ENCODE measurements around the gene RET.

The RET gene

DNA sequence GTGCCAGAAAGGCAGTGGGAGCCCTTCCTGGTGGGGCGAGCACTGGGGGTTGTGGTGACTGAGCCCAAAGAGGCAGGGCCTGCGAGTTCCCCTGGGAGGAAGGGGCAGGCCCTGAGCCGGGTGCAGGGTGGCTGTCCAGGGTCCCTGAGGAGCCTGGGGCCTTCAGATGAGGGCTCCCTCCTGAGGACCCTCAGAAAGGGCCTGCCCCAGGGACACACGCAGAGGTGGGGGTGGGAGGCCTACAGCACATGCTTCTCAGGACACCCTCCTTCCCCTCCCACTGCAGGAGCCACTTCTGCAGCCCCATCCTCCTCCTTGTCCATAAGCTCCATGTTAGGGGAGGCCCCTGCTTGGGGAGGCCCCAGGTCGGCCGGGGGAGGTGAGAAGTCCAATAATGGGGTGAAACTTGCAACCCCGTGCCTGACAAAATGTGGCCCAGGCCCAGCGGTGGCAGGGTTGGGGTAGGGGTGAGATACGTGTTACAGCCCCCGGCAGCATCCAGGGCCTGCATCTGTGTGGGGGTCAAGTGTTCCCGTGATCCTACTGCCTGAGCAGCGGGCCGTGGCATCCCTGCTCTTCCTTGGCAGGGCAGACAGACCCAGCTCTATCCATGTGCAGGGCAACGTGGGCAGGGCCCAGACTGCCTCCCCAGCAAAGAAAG is 31.8 kb upstream of the RET start:
- DNase-seq, result no peak

DNA sequence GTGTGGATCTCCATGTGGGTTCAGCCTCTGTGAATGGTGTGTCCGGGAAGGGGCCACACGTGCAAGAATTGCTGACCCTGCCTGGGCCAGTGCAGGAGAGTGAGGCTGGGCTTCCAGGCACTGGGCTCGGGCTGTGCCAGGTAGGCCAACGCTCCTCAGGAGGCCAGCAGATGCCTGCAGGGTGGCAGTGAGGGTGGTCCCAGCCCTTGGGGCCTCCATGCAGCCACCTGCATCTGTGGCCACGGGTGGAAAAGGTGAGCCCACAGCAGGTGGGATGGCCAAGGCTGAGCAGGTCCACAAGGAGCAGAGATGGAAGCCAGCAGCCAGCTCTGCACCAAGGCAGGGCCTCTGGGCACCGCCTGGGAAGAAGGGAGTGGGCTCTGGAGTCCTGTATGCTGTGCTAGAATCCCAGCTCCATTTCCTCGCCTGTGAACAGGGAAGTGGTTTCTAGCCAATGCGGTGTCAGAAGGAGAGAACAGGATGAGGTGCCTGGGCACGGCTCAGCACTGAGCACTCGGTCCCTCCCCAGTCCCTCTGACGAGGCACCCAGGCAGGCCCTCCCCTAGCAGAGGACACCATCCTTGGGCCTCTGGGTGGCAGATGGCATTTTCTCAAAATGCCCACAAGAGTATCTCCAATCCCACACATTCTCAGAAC is 31.1 kb upstream of the RET start:
- DNase-seq, result no peak

DNA sequence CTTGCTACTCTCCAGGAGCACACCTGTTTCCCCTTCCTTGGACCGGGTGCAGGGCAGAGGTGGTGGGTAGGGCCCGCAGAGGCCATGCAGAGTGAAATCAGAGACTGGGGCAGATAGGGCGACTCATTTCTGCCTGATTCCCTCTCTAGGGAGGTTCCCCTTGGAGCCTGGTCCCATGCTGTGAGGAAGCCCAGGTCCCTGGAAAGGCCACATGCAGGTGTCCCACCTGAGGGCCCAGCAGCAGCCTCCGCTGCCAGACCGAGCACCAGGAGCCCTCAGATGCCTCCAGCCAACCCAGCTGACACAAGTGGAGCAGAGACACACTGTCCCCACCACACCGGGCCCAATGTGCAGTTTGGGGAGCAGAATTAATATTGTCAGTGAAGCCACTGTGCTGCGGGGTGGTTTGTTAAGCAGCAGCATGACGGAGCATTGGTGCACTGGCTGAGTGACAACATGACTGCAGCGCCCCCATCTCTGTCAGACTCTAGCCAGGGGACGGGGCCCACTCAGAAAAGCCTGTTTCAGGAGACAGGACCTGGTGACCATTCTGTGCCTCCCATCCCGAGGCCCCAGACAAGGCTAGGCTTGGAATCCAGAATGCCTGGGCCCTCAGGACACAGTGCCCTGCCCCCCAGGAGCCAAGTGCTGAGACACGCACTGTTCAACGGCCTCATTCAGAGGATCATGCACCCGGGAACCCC is 30.4 kb upstream of the RET start:
- DNase-seq, result no peak

DNA sequence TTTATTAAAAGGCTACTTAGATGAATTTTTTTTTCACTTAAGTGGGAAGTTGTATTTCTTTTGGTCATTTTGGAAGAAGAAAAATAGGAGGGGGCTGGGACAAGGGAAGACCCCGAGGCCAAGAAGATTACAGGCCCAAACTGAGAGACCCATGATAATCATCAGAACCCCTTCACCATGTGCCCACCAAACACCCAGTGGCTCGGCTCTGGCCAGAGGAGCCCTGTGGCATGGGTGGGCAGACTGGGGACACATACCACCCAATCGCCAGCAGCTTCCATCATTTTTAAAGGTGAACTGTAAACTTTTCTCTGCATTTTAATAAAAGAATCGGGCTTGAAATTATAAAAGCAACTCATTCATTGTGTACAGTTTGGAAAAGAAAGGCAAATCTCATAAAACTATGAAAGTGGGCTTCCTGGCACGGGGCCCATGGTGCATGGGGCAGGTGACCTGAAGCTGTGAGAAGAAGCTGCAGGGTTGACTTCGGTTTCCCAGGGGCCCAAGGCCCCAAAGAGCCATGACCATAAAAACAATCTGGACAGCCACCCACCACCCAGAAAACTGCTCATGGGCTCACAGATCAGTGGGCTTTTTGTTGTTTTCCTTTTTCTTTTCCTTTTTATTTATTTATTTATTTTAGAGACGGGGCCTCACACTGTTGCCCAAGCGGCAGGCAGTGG is 29.4 kb upstream of the RET start:
- DNase-seq, result no peak

DNA sequence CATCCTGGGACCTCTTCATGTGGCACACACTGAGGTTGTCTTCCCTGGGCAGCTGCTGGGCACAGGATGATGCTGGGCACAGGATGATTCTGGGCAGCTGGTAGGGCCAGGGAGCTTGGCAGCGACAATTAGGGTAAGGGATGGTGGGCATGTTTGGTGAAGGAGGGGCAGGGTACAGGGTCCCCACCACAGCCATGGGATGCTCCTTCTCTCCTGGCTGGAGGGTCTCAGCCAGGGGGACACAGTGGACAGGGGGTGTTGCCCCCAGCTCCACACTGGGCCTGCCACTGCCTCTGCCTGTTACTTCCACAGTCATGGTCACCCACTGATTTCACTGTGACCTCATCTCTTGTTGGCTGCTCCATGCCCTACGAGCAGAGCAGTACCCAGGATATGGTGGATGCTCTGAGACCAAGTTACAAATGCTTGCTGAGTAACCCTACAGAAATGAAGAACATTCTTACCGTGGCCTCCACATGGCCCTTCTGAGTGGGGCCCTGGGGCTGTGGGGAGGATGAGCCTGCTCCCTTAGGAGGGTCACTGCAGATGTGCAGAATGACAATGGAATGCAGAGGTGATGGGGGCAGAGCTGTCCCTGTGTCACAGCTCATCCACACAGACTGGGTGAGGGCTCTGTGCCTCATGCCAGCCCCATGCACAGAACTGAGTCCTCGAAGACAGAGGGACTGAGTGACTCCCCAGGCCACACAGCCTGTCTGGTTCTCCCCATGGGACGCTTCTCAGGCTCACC is 28.4 kb upstream of the RET start:
- DNase-seq, result no peak

DNA sequence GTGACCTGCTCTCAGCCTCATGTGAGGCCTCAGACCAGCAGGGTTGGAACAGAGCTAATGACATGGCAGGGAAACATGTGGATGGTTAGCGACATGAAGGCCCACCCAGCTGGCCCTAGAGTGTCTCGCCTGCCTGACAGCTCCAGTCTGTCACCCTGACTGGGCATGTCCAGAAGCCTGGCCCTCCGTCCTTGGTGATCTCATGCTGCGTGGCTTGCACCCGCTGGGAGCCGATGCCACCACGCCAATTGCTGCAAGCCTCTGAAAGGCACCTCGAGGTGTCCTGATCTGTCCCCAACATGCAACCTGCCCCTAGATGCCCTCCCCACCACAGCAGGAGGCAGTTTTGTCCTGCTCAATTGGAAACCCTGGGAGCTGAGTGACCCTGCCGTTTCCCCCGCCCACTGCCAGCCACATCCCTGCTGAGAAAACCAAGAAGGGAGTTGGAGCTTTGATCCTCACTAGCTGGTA is 27.8 kb upstream of the RET start:
- no peak for DNase-seq

DNA sequence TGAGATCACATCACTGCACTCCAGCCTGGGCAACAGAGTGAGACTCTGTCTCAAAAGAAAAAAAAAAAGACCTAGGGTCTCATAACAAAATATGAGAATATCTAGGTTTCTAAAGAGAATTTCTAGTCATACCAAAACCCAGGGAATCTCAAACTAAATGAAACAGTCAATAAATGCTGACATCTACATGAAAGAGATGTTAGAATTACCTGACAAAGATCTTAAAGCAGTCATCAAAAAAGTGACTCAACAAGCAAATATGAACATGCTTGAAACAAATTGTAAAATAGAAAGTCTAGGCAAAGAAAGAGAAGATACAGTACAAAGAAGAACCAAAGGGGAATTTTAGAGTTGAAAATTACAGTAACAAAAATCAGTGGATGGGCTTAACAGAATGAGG is 26.9 kb upstream of the RET start:
- no peak for DNase-seq

DNA sequence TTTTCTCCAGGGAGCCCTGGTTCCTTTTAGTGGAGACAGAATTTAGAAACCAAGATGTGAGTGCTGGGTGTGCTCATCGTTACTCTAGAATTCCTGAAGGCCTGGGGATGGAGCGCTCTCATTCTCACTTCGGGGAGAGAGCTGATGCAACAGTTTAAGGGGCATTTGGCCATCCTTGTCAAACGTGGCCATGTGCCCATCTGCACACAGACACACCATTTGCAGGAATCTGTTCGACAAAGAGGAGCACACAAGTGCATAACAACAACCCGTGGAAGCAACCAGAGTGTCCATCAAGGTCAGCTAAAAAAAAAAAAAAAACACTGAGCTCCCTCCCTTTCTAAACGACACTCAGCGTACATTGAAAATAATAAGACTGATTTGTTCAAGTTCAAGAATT is 23.0 kb upstream of the RET start:
- DNase-seq, result no peak

DNA sequence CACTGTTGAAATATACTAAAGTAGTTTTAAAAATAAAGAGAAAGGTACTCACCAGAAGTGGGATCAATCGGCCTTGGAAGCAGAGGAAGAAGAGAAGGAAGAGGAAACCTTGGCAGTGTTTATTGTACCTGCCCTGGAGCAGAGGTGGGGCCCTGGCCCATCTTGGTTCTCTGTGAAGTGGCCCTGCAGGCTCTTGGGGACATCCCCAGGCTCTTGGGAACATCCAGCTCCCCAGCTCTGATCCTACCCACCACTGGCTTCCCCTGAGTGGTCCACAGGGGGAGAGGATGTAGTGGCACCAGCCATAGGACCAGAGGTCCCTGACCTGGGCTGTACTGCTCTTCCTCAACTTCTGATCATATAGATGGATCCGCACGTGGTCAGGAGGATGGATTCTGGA is 22.3 kb upstream of the RET start:
- no peak for DNase-seq

DNA sequence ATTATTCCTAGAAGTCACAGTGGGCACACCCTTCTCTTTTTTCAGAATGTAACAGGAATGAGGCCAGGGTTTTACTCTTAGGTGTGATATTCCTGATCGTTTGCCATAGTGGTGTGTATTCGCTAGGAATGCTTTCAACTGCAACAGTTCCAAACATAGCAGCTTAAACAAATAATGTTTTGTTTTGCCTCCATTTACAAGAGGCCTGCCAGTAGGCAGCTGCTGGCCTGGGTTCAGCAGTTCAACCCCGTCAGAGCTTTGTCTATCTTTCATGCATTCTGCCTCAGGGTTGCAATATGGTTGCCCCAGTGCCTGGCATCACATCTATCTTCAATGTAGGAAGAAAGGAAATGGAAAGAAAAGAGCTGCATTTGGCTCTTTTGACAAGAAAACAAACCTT is 21.7 kb upstream of the RET start:
- no peak for DNase-seq

DNA sequence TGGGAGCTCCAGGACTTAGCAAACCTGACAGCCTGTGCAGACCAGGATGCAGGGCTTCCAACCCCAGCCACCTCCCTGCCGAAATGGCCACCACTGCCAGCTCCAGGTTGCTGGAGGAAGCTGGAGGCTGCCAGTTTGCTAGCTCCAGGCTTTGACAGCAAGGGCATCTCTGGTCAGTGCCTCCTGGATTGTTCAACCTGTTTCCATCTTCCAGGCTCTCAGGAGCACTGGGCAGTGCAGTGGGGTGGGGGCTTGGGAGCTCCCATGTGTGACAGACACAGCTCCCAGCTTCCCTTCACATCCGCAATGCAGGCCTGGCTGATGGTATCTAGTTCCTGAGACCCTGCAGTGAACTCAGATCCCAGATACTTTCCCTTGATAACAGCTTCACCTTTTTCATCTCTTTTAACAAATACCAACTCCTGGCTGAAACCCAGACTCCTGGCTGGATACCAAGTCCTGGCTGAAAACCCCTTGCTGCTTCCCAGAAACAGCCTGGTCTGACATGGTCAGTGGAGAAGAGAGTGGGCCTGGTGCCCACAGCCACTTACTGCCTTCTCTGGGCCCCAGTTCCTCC is 20.8 kb upstream of the RET start:
- no peak for DNase-seq

DNA sequence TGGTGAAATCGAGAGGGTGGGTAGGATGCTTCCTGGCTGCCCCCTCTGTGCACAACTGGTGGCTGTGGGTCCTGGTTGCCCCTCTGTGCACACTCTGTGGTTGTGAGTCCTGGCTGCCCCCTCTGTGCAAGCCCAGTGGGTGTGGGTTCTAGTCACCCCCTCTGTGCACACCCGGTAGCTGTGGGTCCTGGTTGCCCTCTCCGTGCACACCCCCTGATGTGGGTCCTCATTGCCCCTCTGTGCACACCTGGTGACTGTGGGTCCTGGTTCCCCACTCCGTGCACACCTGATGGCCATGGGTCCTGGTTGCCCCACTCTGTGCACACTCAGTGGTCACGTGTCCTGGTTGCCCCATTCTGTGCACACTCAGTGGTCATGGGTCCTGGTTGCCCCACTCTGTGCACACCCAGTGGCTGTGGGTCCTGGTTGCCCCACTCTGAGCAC is 20.3 kb upstream of the RET start:
- no peak for DNase-seq

DNA sequence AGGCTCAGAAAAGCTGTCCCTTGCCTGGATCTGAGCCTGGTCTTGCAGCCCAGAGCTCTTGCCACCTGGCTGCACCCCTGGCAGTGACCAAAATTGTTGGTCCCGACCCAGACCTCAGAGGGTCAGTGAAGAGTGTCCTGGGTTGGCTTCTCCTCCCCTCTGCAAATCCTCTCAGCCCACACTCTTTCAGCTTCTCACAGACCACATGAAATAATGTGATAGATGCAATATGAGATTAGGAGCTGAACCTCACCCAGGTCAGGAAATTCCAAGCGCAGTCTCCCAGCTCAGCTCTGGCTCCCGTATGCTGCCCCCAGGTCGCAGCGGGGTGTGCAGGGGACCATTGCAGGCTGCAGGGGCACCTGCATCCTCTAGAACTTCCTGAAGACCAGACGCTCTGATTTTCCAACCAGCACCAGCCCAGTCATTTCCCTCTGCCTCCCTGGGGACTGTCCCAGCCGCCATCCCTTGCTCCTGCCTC is 19.6 kb upstream of the RET start:
- DNase-seq, result no peak

DNA sequence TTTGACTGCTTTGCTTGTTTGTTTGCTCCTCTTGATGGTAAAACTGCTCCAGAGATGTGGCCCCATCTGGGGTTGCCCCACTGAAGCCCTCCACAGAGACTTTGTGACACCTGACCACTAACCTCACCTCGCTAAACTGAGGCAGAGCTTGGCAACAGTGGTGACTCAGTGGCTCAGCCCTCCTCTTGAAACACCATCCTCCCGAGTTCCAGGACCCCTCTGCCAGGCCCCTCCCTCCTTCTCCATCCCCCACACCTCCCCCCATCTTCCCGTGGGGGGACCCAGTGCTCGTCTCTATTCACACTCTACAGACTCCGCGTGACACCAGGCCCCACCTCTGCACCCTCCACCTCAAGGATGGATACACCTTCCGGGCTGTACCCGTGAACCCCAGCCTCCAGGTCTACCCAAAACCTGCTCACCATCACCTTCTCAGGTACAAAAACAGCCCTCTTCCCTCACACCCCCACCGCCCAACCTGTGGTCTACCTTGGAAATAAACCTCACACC is 19.0 kb upstream of the RET start:
- DNase-seq, result no peak

DNA sequence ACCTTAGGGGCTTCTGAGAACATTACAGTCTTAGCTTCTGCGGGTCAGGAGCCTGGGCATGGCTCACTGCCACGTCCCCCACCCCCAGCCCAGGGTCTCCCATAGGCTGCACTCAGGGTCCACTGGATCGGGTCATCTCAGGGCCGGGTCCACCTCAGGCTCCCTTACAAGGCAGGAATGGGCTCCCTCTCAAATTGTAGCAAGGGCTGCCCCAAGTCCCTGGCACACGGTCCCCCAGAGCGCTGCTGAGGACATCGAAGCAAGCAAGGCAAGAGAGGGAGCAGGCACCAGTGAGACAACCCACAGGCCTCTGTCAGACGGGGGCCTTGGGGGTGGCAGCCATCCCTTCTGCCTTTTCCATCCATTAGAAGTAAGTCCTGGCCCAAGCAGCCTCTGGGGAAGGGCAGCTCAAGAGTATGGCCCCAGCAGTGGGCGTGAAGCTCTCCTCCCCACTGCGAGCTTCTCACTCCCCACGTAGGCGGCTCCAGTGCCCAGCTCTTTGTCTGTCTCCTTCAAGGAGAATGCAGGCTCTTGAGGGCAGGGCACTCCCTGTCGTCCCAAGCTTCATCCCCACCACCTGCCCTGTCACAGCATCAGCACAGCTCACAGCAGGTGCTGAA is 18.0 kb upstream of the RET start:
- no peak for DNase-seq

DNA sequence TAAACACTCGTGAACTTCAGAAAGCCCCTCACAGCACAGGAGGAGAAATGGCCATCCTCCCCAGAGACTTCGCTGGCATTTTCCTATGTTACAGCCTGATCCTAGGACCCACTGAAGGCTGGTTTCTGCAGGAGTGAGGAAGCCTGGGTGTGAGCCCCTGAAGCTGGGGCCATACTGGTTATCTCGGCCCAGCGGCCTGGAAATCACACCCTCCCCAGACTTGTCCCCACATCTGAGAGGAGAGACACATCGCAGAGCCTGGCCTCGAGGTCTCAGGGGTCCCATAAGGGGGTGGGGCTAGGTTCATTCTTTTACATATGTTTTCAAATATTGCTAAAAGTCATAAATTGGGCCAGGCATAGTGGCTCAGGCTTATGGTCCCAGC is 17.5 kb upstream of the RET start:
- DNase-seq, result no peak

DNA sequence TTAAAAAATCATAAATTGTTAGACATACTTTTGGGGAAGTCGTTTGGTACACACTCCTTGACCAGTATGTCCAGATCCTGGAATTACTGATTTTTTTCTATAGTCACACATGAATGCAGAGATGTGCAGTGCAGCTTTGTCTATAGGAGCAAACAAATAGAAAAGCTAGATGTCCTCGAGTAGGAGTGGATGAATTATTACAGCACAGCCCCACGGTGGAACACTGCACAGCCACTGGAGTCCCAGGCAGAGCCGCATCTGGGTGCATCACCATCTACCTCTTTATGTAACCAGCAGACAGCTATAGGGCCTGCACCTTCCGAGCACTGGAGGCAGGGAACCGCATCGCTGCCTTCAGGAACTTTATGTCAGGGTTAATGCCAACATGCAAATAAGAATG is 17.0 kb upstream of the RET start:
- DNase-seq, result no peak

DNA sequence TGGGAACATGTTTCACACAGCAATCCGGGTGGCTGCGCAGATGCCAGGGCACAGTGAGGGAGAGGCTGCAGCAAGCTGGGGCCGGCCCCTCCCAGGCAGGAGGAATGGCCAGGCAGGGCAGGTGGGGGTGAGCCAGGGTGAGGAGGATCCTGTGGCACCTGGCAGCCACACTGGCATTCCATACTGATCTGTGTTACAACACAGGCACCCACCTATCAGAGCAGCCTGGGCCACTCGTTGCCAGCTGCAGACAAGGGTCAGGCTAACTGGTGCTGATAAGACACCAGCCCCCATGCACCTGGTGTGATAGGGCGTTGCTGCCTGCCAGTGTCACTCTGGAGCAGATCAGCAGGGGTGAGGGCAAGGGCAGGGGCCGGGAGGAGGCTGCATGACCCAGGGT is 16.6 kb upstream of the RET start:
- DNase-seq, result no peak

DNA sequence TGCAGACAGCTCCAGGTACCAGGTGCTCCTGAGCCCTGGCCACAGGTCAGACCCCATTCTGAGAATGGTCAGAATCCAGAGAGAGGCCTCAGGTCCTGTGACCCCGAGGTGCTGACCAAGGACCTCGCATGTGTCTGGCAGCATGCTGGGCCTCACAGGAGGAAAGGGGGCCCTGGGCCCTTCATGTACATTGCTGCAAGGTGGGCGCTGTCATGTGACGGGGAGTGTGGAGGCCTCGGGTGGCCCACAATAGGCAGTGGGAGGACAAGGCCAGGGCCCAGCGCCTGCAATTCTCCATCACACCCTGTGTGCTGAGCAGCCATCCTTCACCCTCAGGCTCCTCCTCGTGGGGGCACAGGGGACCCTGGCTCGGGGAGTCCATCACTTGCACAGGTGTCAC is 15.5 kb upstream of the RET start:
- DNase-seq, result no peak

DNA sequence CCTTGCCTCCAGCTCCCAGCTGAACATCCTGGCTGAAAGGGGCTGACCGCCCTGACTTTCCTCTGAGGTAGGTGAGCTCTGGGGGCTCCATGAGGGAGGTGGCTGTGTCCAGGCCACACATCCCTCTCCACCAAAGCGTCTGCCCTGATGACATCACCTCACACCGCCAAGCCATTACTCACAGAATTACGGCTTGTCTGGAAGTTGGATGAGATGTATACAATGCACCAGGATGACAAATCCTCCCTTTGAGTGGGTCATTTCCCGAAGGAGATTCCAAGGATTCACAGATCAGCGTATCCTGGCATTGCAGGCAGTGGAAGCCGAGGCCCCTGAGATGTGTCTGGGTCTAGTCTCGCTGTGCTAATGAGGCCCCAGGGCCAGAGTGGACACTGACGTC is 15.1 kb upstream of the RET start:
- no peak for DNase-seq

DNA sequence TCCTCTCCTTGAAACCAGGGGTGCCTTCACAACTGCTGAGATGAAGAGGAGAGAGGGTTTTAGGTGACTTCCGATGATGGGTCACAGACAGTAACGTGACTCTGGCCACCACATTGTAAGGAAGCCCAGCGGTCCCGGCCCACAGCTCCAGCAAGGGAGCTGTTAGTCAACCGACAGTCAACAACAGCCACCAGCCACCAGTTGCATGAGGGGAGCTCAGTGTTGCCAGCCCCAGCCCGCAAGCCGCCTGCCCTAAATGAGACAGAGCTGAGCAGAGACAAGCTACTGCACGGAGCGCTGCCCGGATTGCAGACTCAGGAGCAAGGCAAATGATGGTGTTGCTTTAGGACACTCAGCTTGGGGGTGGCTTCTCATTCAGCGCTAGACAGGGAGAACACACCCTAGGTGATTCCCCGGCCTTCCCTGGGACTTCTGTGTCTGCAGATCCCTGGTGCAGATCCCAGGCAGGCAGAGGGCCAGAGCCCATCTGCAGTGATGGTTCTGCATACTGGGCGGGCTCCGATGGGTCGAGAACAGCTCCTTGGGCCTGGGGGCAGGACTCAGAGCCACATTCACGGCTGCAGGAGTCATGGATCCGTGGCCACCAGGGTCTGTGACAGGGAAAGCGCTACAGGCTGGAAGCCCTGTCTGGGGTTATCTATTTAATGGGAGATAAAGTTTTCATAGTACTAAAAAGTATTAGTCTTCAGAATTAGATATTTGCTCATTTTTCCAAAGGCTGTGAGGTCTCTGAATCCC is 14.3 kb upstream of the RET start:
- no peak for DNase-seq

Data from CD4-positive, alpha-beta T cell treated with Interleukin-4 for 4 hours (primary cell).